Trophoblast cell (in vitro differentiated cells and primary cell): ENCODE data around the gene LRFN4.

Source experiments
- DNase-seq, 2 donors: peaks; one replicate each; pipeline ENCODE4 v3.0.0-alpha.2; 2016
- H2AFZ ChIP-seq: 2 replicates; pipeline ENCODE4 v1.6.1; 2013; ENCODE audit warnings: low read length, moderate library complexity, mild to moderate bottlenecking; ENCODE audit not compliant: insufficient read depth, poor library complexity
- H2AK5ac ChIP-seq: 2 replicates; pipeline ENCODE4 v1.6.1; 2013; ENCODE audit warnings: mild to moderate bottlenecking, low read length
- H2BK120ac ChIP-seq: 2 replicates; pipeline ENCODE4 v1.6.1; 2013; ENCODE audit warnings: low read length, mild to moderate bottlenecking, moderate library complexity; ENCODE audit not compliant: insufficient read depth, poor library complexity
- H2BK12ac ChIP-seq: 2 replicates; pipeline ENCODE4 v1.6.1; 2013; ENCODE audit warnings: mild to moderate bottlenecking, low read length, moderate library complexity
- H2BK5ac ChIP-seq: 2 replicates; pipeline ENCODE4 v1.6.1; 2013; ENCODE audit warnings: low read length, low read depth, moderate library complexity, mild to moderate bottlenecking; ENCODE audit not compliant: poor library complexity
- H3K14ac ChIP-seq: 2 replicates; pipeline ENCODE4 v1.6.1; 2013; ENCODE audit warnings: mild to moderate bottlenecking, low read length
- H3K18ac ChIP-seq: 2 replicates; pipeline ENCODE4 v1.6.1; 2013; ENCODE audit warnings: mild to moderate bottlenecking, low read length
- H3K23ac ChIP-seq: 2 replicates; pipeline ENCODE4 v1.6.1; 2013; ENCODE audit warnings: low read length
- H3K27ac ChIP-seq: 2 replicates; pipeline ENCODE4 v1.5.1; 2013; ENCODE audit warnings: low read depth, mild to moderate bottlenecking, inconsistent platforms, low read length, moderate library complexity
- H3K27me3 ChIP-seq: 2 replicates; pipeline ENCODE4 v1.6.1; 2013; ENCODE audit warnings: inconsistent platforms, mild to moderate bottlenecking, low read length, moderate library complexity; ENCODE audit not compliant: insufficient read depth
- H3K36me3 ChIP-seq, 2 experiments: 1 replicate in 1 of 2; 2 replicates in 1 of 2; pipeline ENCODE4 v1.6.1; 2013; ENCODE audit warnings: low read length in 2 of 2, mild to moderate bottlenecking in 2 of 2, moderate library complexity in 1 of 2; ENCODE audit not compliant: insufficient read depth in 2 of 2, control insufficient read depth in 1 of 2
- H3K4ac ChIP-seq: 2 replicates; pipeline ENCODE4 v1.6.1; 2013; ENCODE audit warnings: low read depth, mild to moderate bottlenecking, low read length, moderate library complexity
- H3K4me1 ChIP-seq, 2 experiments: 1 replicate in 1 of 2; 2 replicates in 1 of 2; pipeline ENCODE4 v1.6.1; 2013; ENCODE audit warnings: low read length in 2 of 2, mild to moderate bottlenecking in 2 of 2, moderate library complexity in 1 of 2; ENCODE audit not compliant: insufficient read depth in 2 of 2, control insufficient read depth in 1 of 2
- H3K4me2 ChIP-seq: 2 replicates; pipeline ENCODE4 v1.6.1; 2013; ENCODE audit warnings: inconsistent platforms, mild to moderate bottlenecking, low read length, moderate library complexity
- H3K4me3 ChIP-seq: 2 replicates; pipeline ENCODE4 v1.5.1; 2013; ENCODE audit warnings: mild to moderate bottlenecking, low read depth, low read length, inconsistent platforms
- H3K79me1 ChIP-seq: one replicate; pipeline ENCODE4 v1.6.1; 2013; ENCODE audit warnings: low read length
- H3K79me2 ChIP-seq: 2 replicates; pipeline ENCODE4 v1.6.1; 2013; ENCODE audit warnings: low read length, mild to moderate bottlenecking; ENCODE audit not compliant: control insufficient read depth, insufficient read depth, poor library complexity
- H3K9ac ChIP-seq: 2 replicates; pipeline ENCODE4 v1.6.1; 2013; ENCODE audit warnings: mild to moderate bottlenecking, low read length
- H3K9me3 ChIP-seq: 2 replicates; pipeline ENCODE4 v1.6.1; 2013; ENCODE audit warnings: low read depth, mild to moderate bottlenecking, control low read depth, inconsistent platforms, low read length; ENCODE audit not compliant: insufficient read depth
- H4K12ac ChIP-seq: 2 replicates; pipeline ENCODE4 v1.6.1; 2013; ENCODE audit warnings: low read depth, mild to moderate bottlenecking, low read length, moderate library complexity
- H4K8ac ChIP-seq: 2 replicates; pipeline ENCODE4 v1.6.1; 2013; ENCODE audit warnings: low read depth, mild to moderate bottlenecking, low read length, moderate library complexity
- H4K91ac ChIP-seq: one replicate; pipeline ENCODE4 v1.6.1; 2013; ENCODE audit warnings: low read depth, mild to moderate bottlenecking, low read length, moderate library complexity
- WGBS: extraction: QIAGEN DNeasy Blood & Tissue Kit; methylation state at CpG from one replicate; pipeline ENCODE4 v1.1.7; 2013; ENCODE audit warnings: missing lambda C conversion rate; ENCODE audit not compliant: insufficient read length, insufficient coverage; ENCODE audit errors: extremely low coverage; 5-methylcytosine and 5-hydroxymethylcytosine counted together

Gene LRFN4

DNA sequence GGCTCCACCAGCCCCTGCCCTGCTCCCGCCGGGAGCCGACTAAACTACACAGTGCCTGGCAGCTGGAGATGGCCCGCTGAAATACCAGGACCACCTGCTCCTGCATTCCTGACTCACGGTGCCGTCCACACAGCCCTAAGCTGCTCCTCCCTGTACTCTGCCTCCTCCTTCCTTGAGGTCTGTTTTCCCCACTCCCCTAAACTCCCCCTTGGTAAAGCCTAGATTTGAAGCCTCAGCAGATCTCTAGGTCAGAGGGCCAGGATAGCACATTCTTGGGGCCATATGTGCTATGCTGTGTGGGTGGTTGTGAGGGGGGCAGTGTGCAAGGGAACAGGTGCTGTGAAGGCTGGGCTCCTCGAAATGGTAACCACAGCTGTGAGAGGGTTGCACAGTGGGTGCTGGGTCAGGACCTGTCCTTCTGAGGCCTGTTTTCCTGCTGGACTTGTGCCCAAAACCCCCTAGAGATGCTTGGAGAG is 9.7 kb downstream of the LRFN4 start:
- Histone ChIP-seq H3K4me1 (peaks cover 0 to 4% of the 10 kb centered on the region in 2 experiments), H3K9me3 (no peaks in the 10 kb centered on the region), H3K79me2 (no peaks in the 10 kb centered on the region), H3K9ac (no peak overlapping the region), H3K18ac (no peak overlapping the region), H2BK5ac (no peak overlapping the region), H3K4ac (no peak overlapping the region), H2BK12ac (no peak overlapping the region), H2AK5ac (no peak overlapping the region), H3K14ac (no peak overlapping the region), H3K27ac (no peak overlapping the region), H2AFZ (no peak overlapping the region), H3K4me3 (no peak overlapping the region), H3K23ac (no peak overlapping the region), H4K8ac (no peak overlapping the region), H3K4me2 (no peak overlapping the region), H2BK120ac (no peak overlapping the region), H4K91ac (no peak overlapping the region), H3K27me3 (no peaks in the 10 kb centered on the region), H4K12ac (no peak overlapping the region), H3K36me3 (peaks cover 0 to 2% of the 10 kb centered on the region in 2 experiments), H3K79me1 (no peaks in the 10 kb centered on the region)
- DNase-seq = no peak
- no CpG with 5 or more reads among the region's 7 CpGs for WGBS

DNA sequence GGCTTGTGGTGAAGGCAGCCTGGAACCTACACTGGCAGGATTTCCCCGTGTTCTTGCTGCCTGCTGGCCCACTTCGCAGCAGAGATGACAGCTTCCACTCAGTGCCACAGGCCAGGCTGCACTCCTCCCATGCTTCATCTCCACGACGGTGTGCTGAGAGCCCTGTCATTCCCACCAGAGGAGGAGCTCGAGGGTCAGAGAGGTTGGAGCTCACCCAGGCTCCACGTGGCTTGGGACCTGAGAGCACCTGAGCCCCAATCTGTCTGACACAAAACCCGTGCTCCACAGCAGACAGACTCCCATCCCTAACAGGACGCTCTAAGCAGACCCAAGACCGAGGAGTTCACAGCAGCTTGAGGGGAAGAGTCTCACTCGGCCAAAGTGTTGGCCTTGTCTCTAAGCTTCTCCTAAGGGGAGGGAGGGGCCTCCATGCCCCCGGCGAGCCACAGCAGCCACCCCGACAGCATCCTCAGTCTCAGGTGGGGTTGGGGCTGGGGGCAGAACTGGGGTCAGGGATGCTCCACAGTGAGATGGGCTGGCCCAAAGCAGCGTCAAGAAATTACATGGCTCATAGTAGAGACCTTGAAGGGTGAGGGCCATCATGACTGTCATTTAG is 10.7 kb downstream of the LRFN4 start:
- DNase-seq = peak in 1 of 2 donors; percentile 7
- no peak overlapping the region for H4K91ac ChIP-seq
- H3K18ac ChIP-seq = no peak overlapping the region
- no peak overlapping the region for H3K23ac ChIP-seq
- no peak overlapping the region for H3K4me3 ChIP-seq
- H4K8ac ChIP-seq = no peak overlapping the region
- no peak overlapping the region for H3K14ac ChIP-seq
- H3K27ac ChIP-seq = no peak overlapping the region
- H3K27me3 ChIP-seq = no peaks in the 10 kb centered on the region
- peaks cover 0 to 4% of the 10 kb centered on the region in 2 experiments for H3K4me1 ChIP-seq
- H3K9me3 ChIP-seq = no peaks in the 10 kb centered on the region
- H3K79me1 ChIP-seq = no peaks in the 10 kb centered on the region
- H2BK12ac ChIP-seq = no peak overlapping the region
- no peak overlapping the region for H2AFZ ChIP-seq
- H3K36me3 ChIP-seq = no peaks in the 10 kb centered on the region
- H2BK5ac ChIP-seq = no peak overlapping the region
- H3K4ac ChIP-seq = no peak overlapping the region
- H3K9ac ChIP-seq = no peak overlapping the region
- no peaks in the 10 kb centered on the region for H3K79me2 ChIP-seq
- H4K12ac ChIP-seq = no peak overlapping the region
- WGBS = no CpG with 5 or more reads among the region's 14 CpGs
- H2AK5ac ChIP-seq = no peak overlapping the region
- no peak overlapping the region for H3K4me2 ChIP-seq
- no peak overlapping the region for H2BK120ac ChIP-seq

DNA sequence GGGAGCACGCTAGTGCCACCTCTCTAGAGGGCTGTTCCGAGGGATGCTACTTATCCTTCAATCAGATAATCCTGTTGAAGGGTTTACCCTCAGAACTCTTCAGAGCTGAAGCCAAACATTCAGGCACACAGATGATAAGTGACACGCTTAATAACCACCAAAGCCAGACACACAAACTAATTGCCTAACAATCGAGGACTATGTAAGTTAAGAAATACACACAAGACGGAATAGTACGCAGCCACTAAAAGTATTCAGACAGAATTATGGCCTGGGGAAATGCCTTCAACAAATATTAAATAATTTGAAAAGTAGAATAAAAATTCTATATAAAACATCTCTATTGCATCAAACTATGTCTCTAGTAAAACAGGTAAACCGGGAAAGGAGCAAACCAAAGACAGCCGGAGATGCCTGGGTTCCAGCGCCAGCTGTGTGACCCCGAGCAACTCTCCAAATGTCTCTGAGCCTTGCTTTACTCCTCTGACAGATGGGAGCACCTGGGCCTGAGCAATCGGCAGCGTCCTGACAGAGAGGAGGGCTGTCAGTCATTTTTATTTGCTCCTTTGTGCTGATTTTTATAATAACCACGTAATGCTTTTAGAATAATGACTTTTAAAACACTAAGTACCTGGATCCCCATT is 11.3 kb downstream of the LRFN4 start:
- Histone ChIP-seq H3K23ac (no peak overlapping the region), H3K4me1 (peaks cover 0 to 4% of the 10 kb centered on the region in 2 experiments), H2AK5ac (no peak overlapping the region), H3K4me2 (no peak overlapping the region), H3K27ac (no peak overlapping the region), H3K9me3 (no peaks in the 10 kb centered on the region), H3K4me3 (no peak overlapping the region), H2BK120ac (no peak overlapping the region), H2BK12ac (no peak overlapping the region), H3K18ac (no peak overlapping the region), H3K36me3 (no peaks in the 10 kb centered on the region), H4K12ac (no peak overlapping the region), H4K8ac (no peak overlapping the region), H3K14ac (no peak overlapping the region), H2AFZ (no peak overlapping the region), H3K9ac (no peak overlapping the region), H3K4ac (no peak overlapping the region), H4K91ac (no peak overlapping the region), H2BK5ac (no peak overlapping the region), H3K79me1 (no peaks in the 10 kb centered on the region), H3K79me2 (no peaks in the 10 kb centered on the region), H3K27me3 (no peaks in the 10 kb centered on the region)
- no CpG with 5 or more reads among the region's 13 CpGs for WGBS
- DNase-seq = no peak

DNA sequence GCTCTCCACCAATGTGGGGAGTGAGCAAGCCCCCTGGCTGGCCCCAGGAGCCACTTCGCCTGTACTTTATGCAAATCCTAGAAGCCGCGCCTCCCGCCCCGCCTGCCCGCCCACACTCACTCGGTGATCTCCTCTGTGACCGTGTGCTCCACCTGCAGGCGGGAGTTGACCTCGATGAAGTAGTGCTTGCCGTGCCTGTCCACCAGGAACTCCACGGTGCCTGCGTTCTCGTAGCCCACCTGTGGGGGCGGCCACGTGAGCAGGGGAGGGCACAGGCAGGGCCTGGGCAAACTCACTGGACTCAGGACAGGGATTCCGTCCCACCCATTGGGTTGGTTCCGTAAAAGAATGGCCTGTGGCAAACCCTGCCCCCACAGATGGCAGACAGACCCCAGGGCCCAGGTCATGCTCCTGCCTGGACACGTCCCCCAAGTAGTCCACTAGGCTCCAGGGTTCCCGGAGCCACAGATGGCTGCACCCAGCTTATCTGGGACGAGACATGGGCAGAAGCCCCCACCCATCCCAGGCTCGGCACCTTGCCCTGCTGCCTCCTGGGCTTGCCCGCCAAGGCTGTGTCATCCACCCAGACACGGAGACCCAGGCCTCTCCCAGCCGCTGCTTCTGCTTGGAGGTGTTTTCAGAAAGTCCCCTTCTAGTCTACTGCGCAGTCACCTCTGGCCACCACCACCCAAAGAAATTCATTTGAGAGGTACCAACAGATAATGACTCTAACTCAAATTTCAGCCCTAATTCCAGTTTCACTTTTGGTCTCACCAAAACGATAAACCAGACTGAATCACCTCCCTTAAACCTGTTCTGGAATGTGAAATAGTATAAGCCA is 12.1 kb downstream of the LRFN4 start:
- Histone ChIP-seq H2BK5ac (no peak overlapping the region), H3K4ac (no peak overlapping the region), H3K36me3 (no peaks in the 10 kb centered on the region), H2BK12ac (no peak overlapping the region), H3K4me2 (no peak overlapping the region), H4K8ac (no peak overlapping the region), H2BK120ac (no peak overlapping the region), H3K4me1 (peaks cover 0 to 4% of the 10 kb centered on the region in 2 experiments), H4K91ac (no peak overlapping the region), H3K79me2 (no peaks in the 10 kb centered on the region), H3K23ac (no peak overlapping the region), H4K12ac (no peak overlapping the region), H3K9ac (no peak overlapping the region), H3K9me3 (no peaks in the 10 kb centered on the region), H3K18ac (no peak overlapping the region), H3K27ac (no peak overlapping the region), H2AFZ (no peak overlapping the region), H2AK5ac (no peak overlapping the region), H3K14ac (no peak overlapping the region), H3K4me3 (no peak overlapping the region), H3K27me3 (no peaks in the 10 kb centered on the region), H3K79me1 (no peaks in the 10 kb centered on the region)
- peak; percentile 74 to 81 for DNase-seq
- no CpG with 5 or more reads among the region's 27 CpGs for WGBS
